ENCODE results near the gene TRAPPC12. TPM values are rescaled to one million over a fixed set of nuclear protein-coding genes. Genes with fewer than 3 reads are reported as not detected.
"Not testable (repeated sequence)": the region's sequence is repeated elsewhere in the genome, so short reads cannot be mapped to it uniquely, and the experiment has no call there.

The TRAPPC12 gene
- polyA plus RNA-seq, 1 donor: 74.8 TPM

GRCh38 chr2:3343012-3343411, 36.5 kb upstream of the TRAPPC12 start:
- WGBS (ENCODE audit: insufficient coverage, low lambda C conversion rate): no CpG with 5 or more reads among the region's 11 CpGs
- peaks cover 2% of the 10 kb centered on the region for H3K9me3 ChIP-seq (ENCODE audit: control insufficient read depth, low read depth, low read length)
- no peaks in the 10 kb centered on the region for H3K4me1 ChIP-seq (ENCODE audit: control insufficient read depth, insufficient read depth, low read length)
- H3K27me3 ChIP-seq (ENCODE audit: control insufficient read depth, insufficient read depth, low read length): no peaks in the 10 kb centered on the region
- no peak overlapping the region for H3K4me3 ChIP-seq (ENCODE audit: low read length)
- no peak overlapping the region for H3K27ac ChIP-seq (ENCODE audit: low read length)
- DNase-seq: no peak
- H3K36me3 ChIP-seq (ENCODE audit: control insufficient read depth, insufficient read depth, low read length): peaks cover 10% of the 10 kb centered on the region

GRCh38 chr2:3344897-3345296, 34.6 kb upstream of the TRAPPC12 start:
- no peaks in the 10 kb centered on the region for H3K4me1 ChIP-seq (ENCODE audit: control insufficient read depth, insufficient read depth, low read length)
- 78% methylated on average over 3 of the region's 6 CpGs for WGBS (ENCODE audit: insufficient coverage, low lambda C conversion rate)

GRCh38 chr2:3345621-3346020, 33.9 kb upstream of the TRAPPC12 start:
- no peak for DNase-seq
- Histone ChIP-seq H3K36me3 (ENCODE audit: control insufficient read depth, insufficient read depth, low read length) (peaks cover 8% of the 10 kb centered on the region), H3K4me3 (ENCODE audit: low read length) (no peak overlapping the region), H3K27ac (ENCODE audit: low read length) (no peak overlapping the region), H3K4me1 (ENCODE audit: control insufficient read depth, insufficient read depth, low read length) (no peaks in the 10 kb centered on the region), H3K9me3 (ENCODE audit: control insufficient read depth, low read depth, low read length) (peaks cover 3% of the 10 kb centered on the region), H3K27me3 (ENCODE audit: control insufficient read depth, insufficient read depth, low read length) (no peaks in the 10 kb centered on the region)
- WGBS (ENCODE audit: insufficient coverage, low lambda C conversion rate): no CpG with 5 or more reads among the region's 7 CpGs

More at GRCh38 chr2:3344897-3345296, 34.6 kb upstream of the TRAPPC12 start:
- no peak overlapping the region for H3K4me3 ChIP-seq (ENCODE audit: low read length)
- no peaks in the 10 kb centered on the region for H3K27me3 ChIP-seq (ENCODE audit: control insufficient read depth, insufficient read depth, low read length)
- peaks cover 9% of the 10 kb centered on the region for H3K36me3 ChIP-seq (ENCODE audit: control insufficient read depth, insufficient read depth, low read length)
- peaks cover 5% of the 10 kb centered on the region for H3K9me3 ChIP-seq (ENCODE audit: control insufficient read depth, low read depth, low read length)
- DNase-seq: no peak
- H3K27ac ChIP-seq (ENCODE audit: low read length): no peak overlapping the region

- no CpG with 5 or more reads among the region's 12 CpGs for WGBS (ENCODE audit: insufficient coverage, low lambda C conversion rate)
- no peaks in the 10 kb centered on the region for H3K27me3 ChIP-seq (ENCODE audit: control insufficient read depth, insufficient read depth, low read length)
- no peak overlapping the region for H3K27ac ChIP-seq (ENCODE audit: low read length)
- no peak overlapping the region for H3K4me3 ChIP-seq (ENCODE audit: low read length)
- H3K36me3 ChIP-seq (ENCODE audit: control insufficient read depth, insufficient read depth, low read length): peaks cover 13% of the 10 kb centered on the region
- peaks cover 3% of the 10 kb centered on the region for H3K9me3 ChIP-seq (ENCODE audit: control insufficient read depth, low read depth, low read length)
- no peak for DNase-seq
- no peaks in the 10 kb centered on the region for H3K4me1 ChIP-seq (ENCODE audit: control insufficient read depth, insufficient read depth, low read length)
Measured at GRCh38 chr2:3348767-3349166, 30.7 kb upstream of the TRAPPC12 start.

- 80% methylated on average over 1 of the region's 13 CpGs for WGBS (ENCODE audit: insufficient coverage, low lambda C conversion rate)
- H3K4me3 ChIP-seq (ENCODE audit: low read length): no peak overlapping the region
- no peaks in the 10 kb centered on the region for H3K4me1 ChIP-seq (ENCODE audit: control insufficient read depth, insufficient read depth, low read length)
- no peaks in the 10 kb centered on the region for H3K27me3 ChIP-seq (ENCODE audit: control insufficient read depth, insufficient read depth, low read length)
- H3K9me3 ChIP-seq (ENCODE audit: control insufficient read depth, low read depth, low read length): peaks cover 3% of the 10 kb centered on the region
- no peak for DNase-seq
- no peak overlapping the region for H3K27ac ChIP-seq (ENCODE audit: low read length)
- peaks cover 17% of the 10 kb centered on the region for H3K36me3 ChIP-seq (ENCODE audit: control insufficient read depth, insufficient read depth, low read length)
Measured at GRCh38 chr2:3349211-3349693, 30.2 kb upstream of the TRAPPC12 start.

DNA sequence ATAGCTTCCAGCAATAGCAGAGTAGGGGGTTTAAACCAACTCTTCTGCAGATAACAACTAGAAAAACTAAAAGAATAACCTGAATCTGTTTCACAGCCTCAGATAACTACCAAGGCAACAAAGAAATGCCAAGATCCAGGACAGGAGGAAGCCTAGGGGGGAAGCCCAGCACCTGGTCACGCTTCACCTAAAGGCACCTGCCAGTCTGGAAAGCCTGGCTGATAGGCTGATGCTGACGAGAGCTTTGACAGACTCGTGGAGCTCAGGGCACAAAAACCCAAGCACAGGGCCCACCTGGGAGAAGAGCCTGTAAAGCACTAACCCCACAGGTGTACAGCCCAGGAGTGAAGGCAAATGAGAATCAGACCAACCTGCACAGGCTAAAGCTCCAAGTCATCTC, 24.5 kb upstream of the TRAPPC12 start:
- no peak overlapping the region for H3K27ac ChIP-seq (ENCODE audit: low read length)
- H3K4me3 ChIP-seq (ENCODE audit: low read length): no peak overlapping the region
- peaks cover 9% of the 10 kb centered on the region for H3K36me3 ChIP-seq (ENCODE audit: control insufficient read depth, insufficient read depth, low read length)
- H3K4me1 ChIP-seq (ENCODE audit: control insufficient read depth, insufficient read depth, low read length): no peaks in the 10 kb centered on the region
- H3K9me3 ChIP-seq (ENCODE audit: control insufficient read depth, low read depth, low read length): no peaks in the 10 kb centered on the region
- DNase-seq: no peak
- H3K27me3 ChIP-seq (ENCODE audit: control insufficient read depth, insufficient read depth, low read length): no peaks in the 10 kb centered on the region
- WGBS (ENCODE audit: insufficient coverage, low lambda C conversion rate): no CpG with 5 or more reads among the region's 3 CpGs

- H3K27me3 ChIP-seq (ENCODE audit: control insufficient read depth, insufficient read depth, low read length): no peaks in the 10 kb centered on the region
- WGBS (ENCODE audit: insufficient coverage, low lambda C conversion rate): no CpG with 5 or more reads among the region's 8 CpGs
- peaks cover 9% of the 10 kb centered on the region for H3K36me3 ChIP-seq (ENCODE audit: control insufficient read depth, insufficient read depth, low read length)
- no peaks in the 10 kb centered on the region for H3K4me1 ChIP-seq (ENCODE audit: control insufficient read depth, insufficient read depth, low read length)
- H3K27ac ChIP-seq (ENCODE audit: low read length): no peak overlapping the region
- no peak overlapping the region for H3K4me3 ChIP-seq (ENCODE audit: low read length)
- no peak for DNase-seq
- no peaks in the 10 kb centered on the region for H3K9me3 ChIP-seq (ENCODE audit: control insufficient read depth, low read depth, low read length)
Measured at GRCh38 chr2:3355951-3356569, 23.4 kb upstream of the TRAPPC12 start.

DNA sequence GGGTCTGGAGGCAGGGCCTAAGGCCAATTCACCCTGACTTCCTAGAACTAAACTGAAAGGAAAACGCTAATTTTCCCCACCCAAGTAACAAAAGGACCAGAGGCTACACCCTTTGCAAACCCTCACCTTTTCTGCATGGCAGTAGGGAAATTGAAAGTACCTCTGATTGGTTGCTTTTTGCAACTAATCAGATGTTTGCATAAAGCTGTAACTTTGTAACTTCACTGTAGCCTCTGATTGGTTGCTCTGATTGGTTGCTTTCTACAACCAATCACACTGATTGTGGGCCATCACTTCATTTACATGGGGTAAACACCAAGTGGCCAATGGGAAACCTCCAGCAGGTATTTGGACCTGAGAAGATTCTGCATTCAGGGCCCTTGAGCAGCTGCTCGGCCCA, 22.7 kb upstream of the TRAPPC12 start:
- H3K4me3 ChIP-seq (ENCODE audit: low read length): no peak overlapping the region
- no peaks in the 10 kb centered on the region for H3K9me3 ChIP-seq (ENCODE audit: control insufficient read depth, low read depth, low read length)
- H3K27ac ChIP-seq (ENCODE audit: low read length): no peak overlapping the region
- DNase-seq: no peak
- WGBS (ENCODE audit: insufficient coverage, low lambda C conversion rate): no CpG with 5 or more reads among the region's 2 CpGs
- H3K36me3 ChIP-seq (ENCODE audit: control insufficient read depth, insufficient read depth, low read length): peaks cover 9% of the 10 kb centered on the region
- H3K4me1 ChIP-seq (ENCODE audit: control insufficient read depth, insufficient read depth, low read length): no peaks in the 10 kb centered on the region
- H3K27me3 ChIP-seq (ENCODE audit: control insufficient read depth, insufficient read depth, low read length): no peaks in the 10 kb centered on the region

DNA sequence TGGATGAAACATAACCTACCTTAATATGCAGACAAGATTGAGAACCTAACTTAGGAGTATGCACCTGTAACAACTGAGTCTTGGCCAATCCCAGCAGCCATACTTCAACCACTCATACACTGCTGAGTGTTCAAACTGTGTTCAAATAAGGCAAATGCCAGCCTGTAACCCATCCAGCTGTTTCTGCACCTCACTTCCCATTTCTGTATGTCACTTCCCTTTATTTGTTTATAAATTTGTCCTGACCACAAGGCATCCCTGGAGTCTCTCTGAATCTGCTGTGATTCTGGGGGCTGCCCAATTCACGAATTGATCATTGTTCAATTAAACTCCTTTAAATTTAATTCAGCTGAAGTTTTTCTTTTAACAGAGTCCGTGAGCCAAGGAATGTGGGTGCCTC, 22.0 kb upstream of the TRAPPC12 start:
- not testable (repeated sequence) for H3K36me3 ChIP-seq (ENCODE audit: control insufficient read depth, insufficient read depth, low read length); DNase-seq; H3K4me1 ChIP-seq (ENCODE audit: control insufficient read depth, insufficient read depth, low read length); H3K4me3 ChIP-seq (ENCODE audit: low read length); H3K9me3 ChIP-seq (ENCODE audit: control insufficient read depth, low read depth, low read length); H3K27me3 ChIP-seq (ENCODE audit: control insufficient read depth, insufficient read depth, low read length); H3K27ac ChIP-seq (ENCODE audit: low read length)
- WGBS (ENCODE audit: insufficient coverage, low lambda C conversion rate): 100% methylated on average over 1 of the region's 2 CpGs

DNA sequence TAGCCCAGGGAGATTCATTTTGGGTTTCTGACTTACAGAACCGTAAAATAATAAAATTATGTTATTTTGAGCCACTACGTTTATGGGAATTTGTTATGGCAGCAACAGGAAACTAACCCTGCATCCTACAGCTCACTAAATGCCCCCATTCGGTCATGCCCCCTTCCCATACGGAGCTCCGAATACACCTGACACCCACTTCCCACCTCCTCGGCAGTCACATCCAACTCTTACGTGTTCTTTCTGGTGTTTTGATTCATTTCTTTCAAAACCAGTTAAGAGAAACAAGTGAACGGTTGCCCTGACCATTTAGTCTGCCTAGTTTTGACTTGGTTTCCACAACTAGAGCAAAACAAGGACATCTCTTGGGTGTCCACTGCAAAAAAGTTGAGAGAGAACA, 21.6 kb upstream of the TRAPPC12 start:
- Histone ChIP-seq H3K27me3 (ENCODE audit: control insufficient read depth, insufficient read depth, low read length) (no peaks in the 10 kb centered on the region), H3K4me3 (ENCODE audit: low read length) (no peak overlapping the region), H3K4me1 (ENCODE audit: control insufficient read depth, insufficient read depth, low read length) (no peaks in the 10 kb centered on the region), H3K36me3 (ENCODE audit: control insufficient read depth, insufficient read depth, low read length) (peaks cover 6% of the 10 kb centered on the region), H3K27ac (ENCODE audit: low read length) (no peak overlapping the region), H3K9me3 (ENCODE audit: control insufficient read depth, low read depth, low read length) (no peaks in the 10 kb centered on the region)
- no peak for DNase-seq
- no CpG with 5 or more reads among the region's 8 CpGs for WGBS (ENCODE audit: insufficient coverage, low lambda C conversion rate)
